OCI-LY1 (cell line): Measurements from ENCODE around the gene TRPM2.

Source experiments
- H2AFZ ChIP-seq: fragments of 200-600 bp; sonication (generic), shearing (Covaris generic); 2 replicates; pipeline ENCODE4 v1.6.0; 2014; ENCODE audit warnings: antibody characterized with exemption, mild to moderate bottlenecking, low read length
- H3F3A ChIP-seq: fragments of 200-600 bp; sonication (generic), shearing (Covaris generic); 2 replicates; pipeline ENCODE4 v1.6.0; 2014; ENCODE audit warnings: mild to moderate bottlenecking, antibody characterized with exemption, low read length, moderate library complexity; ENCODE audit not compliant: insufficient read depth
- H3K27ac ChIP-seq: fragments of 200-600 bp; sonication (generic); 2 replicates; pipeline ENCODE4 v1.5.1; 2014; ENCODE audit warnings: low read length, mixed run types, mild to moderate bottlenecking, low read depth; ENCODE audit not compliant: poor library complexity, severe bottlenecking
- H3K27me3 ChIP-seq: fragments of 200-600 bp; sonication (generic); 2 replicates; pipeline ENCODE4 v1.6.0; 2014; ENCODE audit warnings: antibody characterized with exemption, mild to moderate bottlenecking, low read length, moderate library complexity; ENCODE audit not compliant: insufficient read depth
- H3K36me3 ChIP-seq: fragments of 200-600 bp; sonication (generic); 2 replicates; pipeline ENCODE4 v1.6.1; 2014; ENCODE audit warnings: mild to moderate bottlenecking, antibody characterized with exemption, low read length, moderate library complexity, mixed read lengths; ENCODE audit not compliant: insufficient read depth
- H3K4me1 ChIP-seq: fragments of 200-600 bp; sonication (generic); 2 replicates; pipeline ENCODE4 v1.5.1; 2014; ENCODE audit warnings: mild to moderate bottlenecking, low read length, moderate library complexity; ENCODE audit not compliant: insufficient read depth, severe bottlenecking
- H3K4me2 ChIP-seq: fragments of 200-600 bp; sonication (generic), shearing (Covaris generic); 2 replicates; pipeline ENCODE4 v1.6.1; 2014; ENCODE audit warnings: low read length
- H3K4me3 ChIP-seq: fragments of 200-600 bp; sonication (generic); 2 replicates; pipeline ENCODE4 v1.5.1; 2014; ENCODE audit warnings: low read length, low read depth, mild to moderate bottlenecking, mixed read lengths; ENCODE audit not compliant: poor library complexity, severe bottlenecking
- H3K79me2 ChIP-seq: fragments of 200-600 bp; shearing (Covaris generic); 2 replicates; pipeline ENCODE4 v1.6.1; 2016; ENCODE audit warnings: mixed run types, low read length, mixed read lengths; ENCODE audit not compliant: insufficient read depth
- H3K9ac ChIP-seq: fragments of 200-600 bp; sonication (generic), shearing (Covaris generic); 2 replicates; pipeline ENCODE4 v1.6.1; 2014; ENCODE audit warnings: mild to moderate bottlenecking, low read length, mixed read lengths
- H3K9me2 ChIP-seq: fragments of 200-600 bp; sonication (generic), shearing (Covaris generic); 2 replicates; pipeline ENCODE4 v1.6.1; 2014; ENCODE audit warnings: low read depth, mild to moderate bottlenecking, low read length, mixed read lengths
- H3K9me3 ChIP-seq: fragments of 200-600 bp; shearing (Covaris generic); 2 replicates; pipeline ENCODE4 v1.6.1; 2014; ENCODE audit warnings: low read length, mixed read lengths
- H4K20me1 ChIP-seq: fragments of 200-600 bp; sonication (generic), shearing (Covaris generic); 2 replicates; pipeline ENCODE4 v1.6.0; 2016; ENCODE audit warnings: mild to moderate bottlenecking, low read length; ENCODE audit not compliant: insufficient read depth
- CTCF ChIP-seq: fragments of 200-600 bp; sonication (generic), shearing (Covaris generic); IDR thresholded peaks from 2 replicates; pipeline ENCODE4 v1.5.1; 2017; ENCODE audit warnings: mild to moderate bottlenecking, antibody characterized with exemption, low read length, moderate library complexity, mixed read lengths
- EZH2 ChIP-seq: fragments of 200-600 bp; sonication (generic), shearing (Covaris generic); IDR thresholded peaks from 2 replicates; pipeline ENCODE4 v1.8.0; 2017; ENCODE audit warnings: borderline replicate concordance, mixed run types, mild to moderate bottlenecking, antibody characterized with exemption, low read length, moderate library complexity, mixed read lengths

The TRPM2 gene

DNA sequence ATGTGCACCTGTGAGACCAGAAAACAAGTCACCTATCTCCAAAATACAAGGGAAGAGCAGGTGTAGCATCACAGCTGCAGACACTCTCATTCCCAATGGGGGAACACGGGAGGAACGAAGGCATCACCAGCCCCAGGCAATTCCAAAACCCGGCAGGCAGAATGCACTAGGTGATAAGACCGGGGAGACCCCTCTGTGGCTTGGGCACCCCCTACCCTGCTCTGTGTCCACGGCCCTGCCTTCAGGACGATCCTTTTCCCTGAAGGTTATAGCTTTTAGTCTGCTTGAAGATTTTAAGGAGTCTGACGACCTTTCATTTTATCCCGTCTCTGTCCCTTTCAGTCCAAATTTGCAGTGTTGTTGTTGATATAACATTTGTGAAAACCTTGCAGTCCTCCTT, 19.2 kb downstream of the TRPM2 start:
- H3F3A ChIP-seq = no peaks in the 10 kb centered on the region
- no peaks in the 10 kb centered on the region for H3K79me2 ChIP-seq
- H2AFZ ChIP-seq = no peak overlapping the region
- no peaks in the 10 kb centered on the region for H3K36me3 ChIP-seq
- TF ChIP-seq EZH2 (no peak), CTCF (no peak)
- H3K9me2 ChIP-seq = no peaks in the 10 kb centered on the region
- peaks cover 12% of the 10 kb centered on the region; the same call in 1 of the 2 replicates for H3K27me3 ChIP-seq
- no peaks in the 10 kb centered on the region for H3K4me1 ChIP-seq
- no peaks in the 10 kb centered on the region for H4K20me1 ChIP-seq
- no peak overlapping the region for H3K4me2 ChIP-seq
- no peak overlapping the region for H3K9ac ChIP-seq
- no peaks in the 10 kb centered on the region for H3K9me3 ChIP-seq
- no peak overlapping the region for H3K4me3 ChIP-seq
- no peak overlapping the region for H3K27ac ChIP-seq

GRCh38 chr21:44374601-44375280, 21.3 kb downstream of the TRPM2 start:
- Histone ChIP-seq H3K4me3 (no peak overlapping the region), H3K27me3 (peaks cover 12% of the 10 kb centered on the region; the same call in 1 of the 2 replicates), H3K27ac (no peak overlapping the region), H3K4me1 (no peaks in the 10 kb centered on the region), H3F3A (no peaks in the 10 kb centered on the region), H4K20me1 (no peaks in the 10 kb centered on the region), H3K36me3 (no peaks in the 10 kb centered on the region), H3K9me2 (no peaks in the 10 kb centered on the region), H3K9ac (no peak overlapping the region), H2AFZ (no peak overlapping the region), H3K9me3 (no peaks in the 10 kb centered on the region), H3K79me2 (no peaks in the 10 kb centered on the region), H3K4me2 (no peak overlapping the region)
- TF ChIP-seq EZH2 = no peak
- TF ChIP-seq CTCF = no peak

- no peaks in the 10 kb centered on the region for H3K4me1 ChIP-seq
- no peaks in the 10 kb centered on the region for H4K20me1 ChIP-seq
- no peak overlapping the region for H3K27ac ChIP-seq
- no peak overlapping the region for H3K9ac ChIP-seq
- no peak for TF ChIP-seq EZH2
- TF ChIP-seq CTCF = no peak
- no peak overlapping the region for H3K4me3 ChIP-seq
- no peaks in the 10 kb centered on the region for H3K79me2 ChIP-seq
- H3K9me3 ChIP-seq = no peaks in the 10 kb centered on the region
- H2AFZ ChIP-seq = no peak overlapping the region
- no peaks in the 10 kb centered on the region for H3K9me2 ChIP-seq
- no peaks in the 10 kb centered on the region for H3K36me3 ChIP-seq
- H3K27me3 ChIP-seq = peaks cover 12% of the 10 kb centered on the region; the same call in 1 of the 2 replicates
- no peaks in the 10 kb centered on the region for H3F3A ChIP-seq
- H3K4me2 ChIP-seq = no peak overlapping the region
Measured at GRCh38 chr21:44375281-44375651, 21.8 kb downstream of the TRPM2 start.
